ENCODE measurements around the gene LDHAL6B.

LDHAL6B gene

DNA sequence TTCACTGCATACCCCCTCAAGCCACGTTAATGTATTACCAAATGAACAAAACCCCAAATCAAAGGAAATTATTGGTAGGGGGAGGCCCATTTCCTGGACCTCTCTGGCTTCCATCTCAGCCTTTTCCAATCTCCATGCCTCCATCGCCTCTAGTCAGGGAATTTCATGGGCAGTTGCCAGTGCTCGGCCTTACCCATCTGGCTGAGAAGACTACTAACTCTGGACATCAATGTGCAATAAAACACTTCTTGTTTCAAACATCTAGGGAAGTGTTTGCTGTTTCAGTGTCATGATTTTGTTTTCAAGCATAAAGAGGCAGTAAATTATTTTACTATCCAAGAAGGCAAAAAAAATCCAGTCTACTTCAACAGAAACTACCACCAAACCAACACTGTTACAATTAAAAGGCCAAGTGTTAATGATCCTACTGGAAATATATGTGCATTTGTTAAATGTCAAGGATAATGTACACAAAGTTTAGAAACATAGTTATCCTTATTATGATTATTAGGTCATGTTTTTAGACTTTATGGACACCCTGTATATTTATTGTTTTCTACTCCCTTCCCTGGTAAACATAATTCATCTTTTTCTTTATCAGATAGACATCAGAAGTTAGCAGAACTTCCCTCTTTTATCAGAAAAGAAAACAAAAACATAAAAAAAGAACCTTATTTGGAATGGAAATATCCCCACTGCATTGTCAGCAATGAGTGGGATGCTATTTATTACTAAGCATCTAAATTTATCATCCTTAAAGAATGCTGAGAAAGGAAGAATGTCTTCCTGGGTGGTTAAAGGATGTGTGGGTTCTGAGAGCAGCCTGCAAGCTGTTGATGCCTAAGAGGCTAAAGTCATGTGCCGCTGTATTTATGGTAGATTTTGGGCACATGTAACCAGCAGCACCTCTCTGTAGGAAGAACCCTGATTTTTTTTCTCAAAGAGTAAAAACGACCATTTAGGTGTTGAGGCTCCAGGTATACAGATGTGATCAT, 15.2 kb downstream of the LDHAL6B start:
- DNase-seq, result no peak

DNA sequence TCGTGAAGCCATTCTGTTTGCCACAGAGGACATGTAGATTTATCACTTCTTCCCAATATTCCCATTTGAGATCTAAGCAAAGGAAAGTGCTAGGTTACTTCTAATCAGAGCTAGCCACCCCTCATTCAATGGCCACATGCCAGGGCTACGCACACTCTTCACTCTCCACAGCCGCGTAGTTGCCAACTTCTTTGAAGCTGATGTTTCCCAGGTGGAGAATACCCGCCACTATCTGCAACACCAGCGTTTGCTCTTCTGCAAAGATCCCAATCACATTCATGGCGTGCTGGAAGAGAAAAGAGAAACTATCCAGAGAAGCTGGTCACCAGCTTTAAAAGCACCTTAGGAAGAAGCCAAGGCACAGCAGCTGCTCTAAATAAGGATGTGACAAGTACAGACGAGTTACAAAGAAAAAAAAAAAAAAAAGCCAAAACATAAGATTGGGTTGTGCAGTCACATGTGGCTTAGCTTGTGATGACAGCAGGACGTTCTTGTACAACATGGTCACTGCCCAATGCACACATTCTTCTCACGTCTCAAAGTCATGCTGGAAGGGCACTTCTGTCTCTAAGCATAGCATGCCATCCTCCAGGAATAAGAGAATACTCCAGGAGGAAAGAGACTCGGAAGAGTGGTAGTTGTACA, 16.4 kb downstream of the LDHAL6B start:
- no peak for DNase-seq

DNA sequence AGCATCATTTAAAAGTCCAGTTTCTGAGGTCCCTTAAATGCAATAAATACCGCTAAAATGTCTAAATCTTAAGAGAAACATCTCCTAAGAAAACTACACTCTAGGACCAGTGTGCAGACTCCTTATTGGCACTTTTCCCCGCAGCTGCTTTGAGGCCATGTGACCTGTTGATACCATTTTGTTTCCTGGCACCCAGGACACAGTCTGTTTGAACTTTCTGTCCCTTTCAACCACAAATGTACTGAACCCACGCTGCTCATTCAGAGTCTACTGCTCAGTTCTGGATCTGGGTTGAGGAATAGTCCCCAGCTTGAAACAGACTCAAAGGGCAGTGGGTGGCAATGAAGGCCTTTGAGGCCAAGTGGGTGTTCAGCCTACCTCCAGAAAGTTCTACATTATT, 17.1 kb downstream of the LDHAL6B start:
- no peak for DNase-seq

DNA sequence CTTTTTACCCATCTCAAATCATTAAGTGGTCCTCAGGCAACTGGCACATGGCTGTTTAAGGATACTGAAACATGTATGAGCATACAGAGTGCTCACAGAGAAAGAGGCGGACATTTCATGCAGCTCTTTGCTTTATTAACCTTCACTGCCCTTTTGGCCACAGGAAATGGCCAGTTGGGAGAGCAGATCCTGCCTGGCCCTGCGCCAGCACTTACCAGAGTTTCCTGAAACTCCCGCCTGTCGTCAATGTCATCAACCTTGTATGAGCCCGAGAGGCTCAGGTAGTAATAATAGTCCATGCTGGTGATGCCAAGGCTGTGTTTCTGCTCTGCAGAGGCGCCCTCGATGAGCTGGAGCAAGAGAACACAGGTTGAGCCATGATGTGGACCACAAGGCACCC, 17.8 kb downstream of the LDHAL6B start:
- DNase-seq, result no peak

DNA sequence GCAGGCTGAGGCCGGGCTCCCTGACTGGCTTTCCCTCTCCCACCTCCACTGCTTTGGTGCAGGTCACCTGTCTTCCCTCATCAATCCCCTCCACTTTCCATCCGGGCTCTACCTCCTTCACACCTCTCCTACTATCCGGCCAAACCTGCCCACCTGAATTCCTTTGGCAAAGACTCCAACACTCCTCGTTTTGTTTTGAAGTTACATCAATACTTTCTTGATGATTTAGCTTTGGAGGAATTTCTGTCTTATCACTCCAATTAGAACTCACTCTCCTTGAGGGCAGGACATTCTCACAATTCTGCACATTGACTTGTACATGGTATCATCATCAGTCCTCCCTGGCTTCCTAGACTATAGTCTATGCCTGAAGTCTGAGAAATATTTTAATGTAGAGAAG, 20.4 kb downstream of the LDHAL6B start:
- DNase-seq, result no peak

DNA sequence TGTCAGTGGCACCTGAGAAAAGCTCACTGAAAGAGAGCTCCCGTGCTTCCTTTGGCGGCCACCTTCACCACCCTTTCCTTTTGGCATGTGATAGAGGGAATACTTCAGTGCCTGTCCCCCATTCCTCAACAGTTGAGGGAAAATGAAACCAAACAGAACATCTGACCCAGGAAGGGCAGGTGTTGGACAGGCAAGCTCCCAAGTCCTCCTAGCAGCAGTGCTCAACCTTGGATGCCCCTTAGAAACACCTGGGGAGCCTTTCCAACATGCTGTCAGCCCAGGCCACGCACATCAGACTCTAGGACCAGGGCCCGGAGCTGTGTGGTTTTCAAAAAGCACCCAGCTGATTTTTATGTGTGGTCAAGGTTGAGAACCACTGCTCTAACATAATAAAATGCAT, 22.4 kb downstream of the LDHAL6B start:
- DNase-seq, result no peak

DNA sequence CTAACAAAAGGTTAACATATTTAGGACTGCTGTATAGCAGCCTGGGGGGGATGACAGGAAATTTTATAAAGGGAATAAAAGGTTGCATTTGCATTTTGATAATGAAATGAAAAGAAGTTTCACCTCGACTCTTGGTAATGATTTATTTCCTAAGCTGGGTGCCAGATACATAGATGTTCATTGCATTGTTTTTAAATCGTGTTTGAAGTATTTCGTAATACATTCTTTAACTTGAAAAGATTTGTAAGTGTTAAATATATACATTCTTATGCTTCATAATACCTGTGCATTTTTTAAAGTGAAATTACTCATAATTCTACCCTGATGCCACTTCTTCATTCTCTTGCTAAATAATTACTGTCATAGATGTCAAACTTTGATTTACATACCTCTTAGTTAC, 22.8 kb downstream of the LDHAL6B start:
- DNase-seq, result no peak

DNA sequence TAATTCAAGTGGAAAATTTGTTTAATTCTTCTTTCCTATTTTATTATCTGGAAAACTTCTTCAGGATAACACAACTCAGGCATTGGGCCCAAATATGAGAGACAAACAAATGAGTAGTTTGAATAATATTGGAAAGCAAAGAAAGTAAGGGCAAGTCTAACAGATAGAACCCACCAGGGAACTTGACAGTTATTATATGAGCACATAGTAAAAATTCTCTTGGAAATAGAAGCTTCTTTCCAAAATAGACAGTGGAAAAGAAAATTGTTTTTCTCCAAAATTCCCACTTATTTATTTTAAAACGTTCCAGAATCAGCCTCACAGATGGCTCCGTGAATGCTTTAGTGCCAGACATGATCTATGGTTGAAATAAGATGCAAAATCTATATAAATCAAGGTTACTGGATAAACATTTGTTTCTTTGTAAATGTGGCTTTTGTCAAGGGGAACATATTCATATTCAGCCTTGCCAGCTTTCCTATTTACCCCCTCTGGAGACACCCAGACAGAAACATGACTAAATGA, 23.9 kb downstream of the LDHAL6B start:
- DNase-seq, result no peak

DNA sequence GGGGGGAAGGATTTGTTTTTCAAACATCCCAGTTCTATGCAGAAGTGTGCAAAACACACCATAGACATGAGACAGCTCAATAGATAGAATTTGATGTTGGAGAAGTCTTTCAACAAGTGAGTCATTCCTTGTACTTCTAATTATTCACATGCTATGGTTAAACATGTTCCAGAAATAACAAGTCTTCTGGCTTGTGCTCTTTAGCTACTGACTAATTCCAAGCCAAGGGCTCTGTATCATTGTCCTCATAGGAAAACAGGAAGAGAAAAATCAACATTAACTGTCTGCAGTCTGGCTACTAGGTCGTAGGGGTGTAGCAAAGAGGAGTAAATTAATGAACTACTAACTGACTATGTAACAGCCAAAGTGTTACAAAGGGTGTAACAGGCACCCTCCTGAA, 25.8 kb downstream of the LDHAL6B start:
- no peak for DNase-seq

DNA sequence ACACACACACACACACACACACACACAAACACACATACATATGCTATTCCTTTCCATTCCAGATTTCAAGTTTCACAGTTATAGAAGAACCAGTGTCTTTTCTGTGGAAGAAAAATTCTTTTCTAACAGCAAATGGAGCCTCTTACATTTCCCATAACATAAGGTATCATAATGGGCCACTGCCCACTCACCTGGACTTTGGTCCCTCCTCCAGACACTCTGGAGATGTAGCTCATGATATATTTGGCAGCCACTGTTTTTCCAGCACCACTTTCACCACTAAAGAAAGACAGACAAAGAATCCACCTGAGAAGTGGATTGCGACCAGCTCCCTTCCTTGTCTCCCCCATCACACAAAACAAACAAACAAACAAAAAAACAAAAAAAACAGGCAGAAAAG, 29.8 kb downstream of the LDHAL6B start:
- no peak for DNase-seq

DNA sequence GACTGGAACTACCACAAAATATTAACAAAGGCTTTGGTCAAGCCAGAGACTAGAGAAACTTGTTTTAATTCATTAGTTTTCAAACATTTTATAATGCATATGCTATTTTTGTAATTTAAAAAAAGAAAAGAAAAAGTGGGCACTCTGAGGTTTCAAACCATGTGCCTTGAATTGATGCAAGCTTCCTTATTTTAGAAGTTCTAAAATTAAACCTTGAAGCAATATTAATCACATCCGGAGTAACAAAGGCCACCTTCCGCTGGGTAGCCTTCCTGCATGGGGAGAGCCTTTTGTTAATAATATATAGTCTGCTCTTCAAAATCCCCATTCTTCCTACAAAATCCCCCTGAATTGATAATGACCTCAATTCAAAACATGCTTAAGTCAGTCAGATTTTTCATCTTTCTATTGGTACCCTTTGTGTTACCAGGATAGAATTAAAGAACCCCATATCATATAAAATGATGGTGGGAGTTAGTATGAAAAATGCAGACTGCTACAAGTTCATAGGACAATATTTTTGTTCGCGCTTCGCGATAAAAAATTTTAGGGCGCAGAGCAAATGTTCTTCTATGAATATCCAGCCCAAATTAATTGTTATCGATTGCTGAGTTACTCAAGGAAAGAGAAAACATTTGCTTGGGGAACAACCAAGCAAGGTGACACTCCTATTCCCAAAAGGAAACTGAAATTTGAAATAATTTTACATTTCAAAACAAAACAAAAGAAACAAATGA, 30.6 kb downstream of the LDHAL6B start:
- DNase-seq, result no peak

DNA sequence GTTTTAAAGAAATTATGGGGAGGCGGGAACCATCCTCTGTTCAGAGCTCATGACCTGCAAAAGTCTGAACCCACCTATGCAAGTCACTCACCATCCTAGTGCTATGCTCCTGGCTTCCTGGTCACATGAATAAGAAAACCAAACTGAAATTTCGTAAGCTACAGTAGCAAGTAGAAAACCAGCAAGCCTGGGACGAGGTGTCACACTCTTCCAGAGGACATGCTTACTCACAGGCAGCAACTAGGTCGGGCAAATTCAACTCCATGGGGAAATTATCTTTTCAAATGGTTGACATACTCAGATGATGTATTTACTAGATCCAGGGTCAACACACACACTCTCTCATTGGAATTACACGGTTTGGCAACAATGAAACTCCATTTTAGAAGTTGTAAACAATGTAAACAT, 31.3 kb downstream of the LDHAL6B start:
- no peak for DNase-seq

DNA sequence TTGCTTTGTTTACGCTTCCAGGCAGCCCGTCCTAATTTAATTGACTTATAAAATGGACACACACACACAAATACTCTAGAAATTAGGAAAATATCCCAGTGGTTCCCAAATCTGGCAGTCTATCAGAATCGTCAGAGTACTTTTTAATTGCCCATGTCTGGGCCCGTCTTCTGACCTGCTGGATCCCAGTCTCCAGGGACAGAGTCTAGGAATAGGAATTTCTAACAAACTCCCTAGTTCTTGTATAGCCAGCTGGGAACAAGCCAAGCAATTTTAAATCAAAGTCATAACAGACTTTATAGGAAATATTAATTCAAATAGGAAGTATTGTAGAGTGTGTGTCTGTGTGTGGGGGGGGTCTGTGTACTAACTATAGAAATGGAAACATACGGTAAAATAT, 33.4 kb downstream of the LDHAL6B start:
- no peak for DNase-seq

DNA sequence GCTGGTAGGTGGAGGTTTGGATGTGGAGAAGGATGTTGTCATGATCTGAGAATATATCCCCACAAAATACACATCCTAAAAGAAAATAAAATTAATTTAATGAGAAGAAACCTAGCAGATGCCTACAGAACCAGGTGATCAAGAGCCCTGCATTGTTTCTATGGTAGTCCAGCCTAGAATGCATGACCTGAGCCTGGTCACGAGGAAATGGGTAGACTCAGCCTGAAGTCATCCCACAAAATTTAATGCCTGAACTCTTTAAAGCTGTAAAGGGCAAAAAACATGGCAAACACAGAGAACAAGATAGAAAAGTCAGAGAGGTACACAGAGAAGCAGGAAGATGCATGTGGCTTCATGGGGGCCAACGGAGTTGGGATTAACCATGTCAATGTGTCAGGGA, 36.0 kb downstream of the LDHAL6B start:
- DNase-seq, result no peak

DNA sequence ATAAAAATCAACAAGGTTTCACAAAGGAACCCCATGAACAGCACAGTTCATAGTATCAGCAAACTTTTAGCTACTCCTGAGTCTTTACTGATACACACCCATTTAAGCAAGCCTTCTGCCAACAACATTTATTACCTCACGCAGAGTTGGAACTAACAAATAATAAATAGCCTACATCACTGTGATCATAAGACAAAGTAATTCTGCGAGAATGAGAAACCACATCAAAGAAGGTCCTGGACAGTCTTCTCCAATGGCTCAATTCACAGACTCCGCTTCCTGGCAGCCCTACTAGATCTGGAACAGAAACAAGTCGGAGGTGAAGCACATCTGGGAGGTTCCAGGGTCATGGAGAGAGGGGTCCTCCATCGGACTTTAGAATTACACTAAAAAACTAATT, 37.0 kb downstream of the LDHAL6B start:
- DNase-seq, result no peak

DNA sequence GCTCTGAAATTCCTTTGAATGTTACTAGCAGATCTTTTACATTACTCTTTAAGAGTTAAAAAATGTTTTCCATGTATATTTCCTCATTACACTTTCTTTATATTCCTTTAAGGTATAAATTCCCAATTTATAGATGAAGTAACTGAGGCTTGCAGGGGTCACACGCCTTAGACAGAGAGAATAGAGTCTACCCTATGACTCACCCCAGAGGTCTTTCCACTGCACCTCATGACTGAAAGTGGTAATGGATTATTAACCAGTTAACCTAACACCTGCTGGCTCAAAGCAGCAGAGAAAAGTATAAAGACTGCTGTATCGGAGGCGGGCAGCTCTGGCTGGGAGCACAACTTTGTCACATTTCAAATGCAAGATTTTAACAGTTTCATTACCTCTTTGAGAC, 37.7 kb downstream of the LDHAL6B start:
- no peak for DNase-seq

DNA sequence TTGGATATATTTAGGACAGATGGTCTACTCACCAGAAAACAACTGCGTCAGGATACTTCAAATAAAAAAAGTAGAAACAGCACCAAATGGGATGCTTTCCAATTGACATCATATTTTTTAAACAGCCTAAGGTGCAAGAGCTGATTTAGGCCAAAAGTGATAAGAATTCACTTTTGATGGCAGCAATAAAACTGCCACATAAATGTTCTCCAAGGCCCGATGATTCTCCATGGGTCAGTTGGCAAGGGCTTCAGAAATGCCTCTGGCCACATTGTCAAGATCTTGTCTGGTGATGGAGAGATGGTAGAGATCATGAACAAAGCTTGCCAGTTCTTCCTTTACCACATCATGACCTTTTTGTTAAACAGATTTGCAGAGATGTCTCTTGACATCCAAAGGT, 38.9 kb downstream of the LDHAL6B start:
- no peak for DNase-seq

DNA sequence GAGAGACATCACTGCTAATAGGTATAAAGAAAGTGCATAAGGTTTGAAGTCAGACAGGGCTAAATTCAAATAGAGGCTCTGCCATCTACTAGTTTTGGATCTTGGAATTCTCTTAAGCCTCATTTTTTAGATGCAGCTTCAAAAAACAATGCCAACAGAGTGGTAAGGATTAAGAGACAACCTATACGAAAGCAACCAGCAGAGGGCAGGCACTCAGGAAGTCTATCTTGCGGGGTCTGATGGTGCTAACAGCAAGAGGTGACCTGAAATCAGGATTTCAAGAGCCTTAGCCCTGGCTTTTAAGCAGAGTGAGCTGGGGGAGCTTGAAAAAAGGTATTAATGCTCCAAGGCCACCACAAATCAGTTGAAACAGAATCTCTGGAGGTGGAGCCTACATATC, 40.7 kb downstream of the LDHAL6B start:
- peak; percentile 57 for DNase-seq

DNA sequence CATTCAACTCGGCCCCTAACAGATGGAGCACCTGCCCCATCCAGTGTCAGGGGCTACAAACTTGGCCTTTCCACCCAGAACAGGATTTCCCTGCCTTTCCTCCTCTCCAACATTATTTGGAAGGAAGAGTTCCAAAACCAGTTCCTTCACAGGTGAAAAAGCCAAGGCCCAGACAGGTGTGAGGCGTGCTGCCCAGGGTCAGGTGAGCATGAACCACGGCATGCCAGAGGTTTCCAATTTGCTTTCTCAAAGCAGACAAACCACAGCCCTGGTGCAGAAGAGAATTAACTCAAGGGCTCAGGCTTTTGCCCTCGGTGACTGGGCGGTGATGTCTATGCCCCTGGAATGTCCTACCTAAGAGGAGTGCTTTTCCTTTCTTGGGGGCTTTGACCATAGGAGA, 43.2 kb downstream of the LDHAL6B start:
- no peak for DNase-seq

DNA sequence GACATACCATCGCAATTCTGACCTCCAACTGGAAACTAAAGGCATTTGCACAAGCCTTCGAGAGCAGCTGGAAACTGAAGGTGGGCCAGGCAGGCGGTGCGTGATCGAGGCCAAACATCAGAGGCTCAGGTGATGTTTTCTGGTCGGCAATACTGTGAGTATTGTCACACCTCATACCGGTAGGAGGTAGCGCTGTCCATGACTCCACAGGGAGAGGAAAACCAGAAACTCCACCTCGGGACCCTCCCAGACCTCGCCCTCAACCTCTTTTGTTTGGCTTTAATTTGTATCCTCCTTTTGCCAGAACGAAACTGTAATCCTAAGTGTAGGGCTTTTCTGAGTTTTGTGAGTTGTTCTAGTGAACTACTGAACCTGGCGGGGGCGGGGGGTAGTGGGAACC, 43.6 kb downstream of the LDHAL6B start:
- no peak for DNase-seq

DNA sequence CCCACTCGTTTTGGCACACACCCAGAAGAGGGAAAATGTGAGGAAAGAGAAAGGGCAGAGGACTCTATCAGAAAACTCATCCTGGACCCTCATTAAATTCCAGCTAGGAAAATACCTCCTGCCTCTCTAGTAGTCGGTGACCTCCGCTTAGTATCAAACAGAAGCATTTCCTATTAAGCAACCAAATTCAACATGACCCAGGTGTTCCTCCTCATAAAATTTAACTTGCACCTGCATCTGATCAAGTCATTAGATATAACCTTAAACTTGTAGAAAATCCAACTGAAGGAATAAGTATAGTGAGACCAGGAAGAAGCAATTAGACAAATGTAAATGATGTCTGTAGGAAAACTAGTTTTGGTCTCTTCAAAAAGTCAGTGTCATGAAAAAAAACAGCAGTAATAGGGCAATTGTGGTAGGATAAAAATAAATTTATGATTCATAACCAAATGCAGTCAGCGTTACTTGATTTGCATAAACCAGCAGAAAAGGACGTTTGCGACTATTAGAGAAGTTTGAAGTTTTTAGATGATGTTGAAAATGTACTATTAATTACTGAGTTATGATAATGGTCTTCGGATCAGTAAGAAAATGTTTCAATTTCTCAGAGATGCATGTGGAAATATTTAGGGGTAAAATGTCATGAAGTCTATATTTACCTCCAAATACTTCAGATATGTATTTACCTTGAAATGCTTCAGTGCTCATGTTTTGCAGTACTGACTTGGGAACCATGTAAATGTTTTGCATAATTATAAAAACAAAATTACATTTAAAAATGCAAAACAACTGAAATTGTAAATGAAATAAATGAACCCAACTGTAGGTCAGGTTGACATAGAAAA, 44.6 kb downstream of the LDHAL6B start:
- DNase-seq, result no peak

DNA sequence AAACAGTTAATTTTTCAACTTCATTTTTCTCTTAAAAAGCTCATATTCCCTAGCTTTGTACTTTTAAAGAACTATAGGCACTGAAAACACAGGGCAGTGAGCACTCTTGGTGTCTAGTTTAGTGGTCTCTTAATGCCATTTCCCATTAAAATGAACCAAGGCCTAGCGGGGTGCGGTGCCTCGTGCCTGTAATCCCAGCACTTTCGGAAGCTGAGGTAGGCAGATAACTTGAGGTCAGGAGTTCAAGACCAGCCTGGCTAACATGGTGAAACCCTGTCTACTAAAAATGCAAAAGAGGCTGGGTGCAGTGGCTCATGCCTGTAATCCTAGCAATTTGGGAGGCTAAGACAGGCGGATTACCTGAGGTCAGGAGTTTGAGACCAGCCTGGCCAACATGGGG, 45.5 kb downstream of the LDHAL6B start:
- DNase-seq, result no peak
